ENCODE data around the gene TRDN.

Gene TRDN

DNA sequence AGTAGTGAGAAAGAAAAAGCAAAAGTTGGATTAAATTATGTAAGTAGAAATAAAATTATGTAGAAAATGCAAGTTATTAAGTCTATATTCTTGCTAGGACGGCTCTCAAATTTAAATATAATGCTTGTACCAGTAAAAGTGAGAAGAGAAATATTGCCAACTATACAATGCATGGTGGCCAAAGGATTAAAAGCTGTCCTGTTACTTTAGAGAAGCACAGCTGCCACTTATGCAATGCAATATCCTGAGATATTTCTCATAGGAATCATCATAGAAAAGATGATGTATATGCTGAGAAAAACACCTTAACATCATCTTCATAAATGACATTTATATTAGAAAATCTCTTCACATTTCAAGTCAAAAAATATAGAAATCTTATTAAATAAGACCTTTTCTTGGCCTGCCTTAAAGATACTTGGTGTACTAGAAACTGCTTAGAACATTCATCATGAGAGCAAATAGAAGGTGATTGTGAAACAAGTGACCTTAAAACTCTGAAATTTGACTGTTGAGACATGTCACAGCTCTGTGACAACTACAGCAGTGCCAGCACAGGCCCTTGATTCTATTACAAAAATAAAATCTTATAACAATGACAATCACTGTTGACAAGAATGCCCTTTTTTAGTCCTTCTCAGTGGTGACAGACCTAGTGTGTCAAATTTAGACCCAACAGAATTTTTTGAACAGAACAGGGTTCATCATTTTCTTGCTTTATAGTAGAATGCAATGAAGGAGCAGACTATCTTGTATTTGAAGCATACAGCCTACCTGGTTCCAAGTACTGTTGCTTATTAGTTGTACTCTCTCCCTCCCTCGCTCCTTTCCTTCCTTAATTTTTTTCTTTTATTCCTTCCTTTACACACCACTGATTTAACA lies 467.6 kb downstream of the TRDN start:
- no peak overlapping the region for H3K4me2 ChIP-seq
- H3K9ac ChIP-seq: no peak overlapping the region
- no peak overlapping the region for H3K27ac ChIP-seq
- H3K4me1 ChIP-seq: no peaks in the 10 kb centered on the region
- H3K4me3 ChIP-seq: no peak overlapping the region
- no peaks in the 10 kb centered on the region for H3K27me3 ChIP-seq
- H3K9me3 ChIP-seq: no peaks in the 10 kb centered on the region
- H4K20me1 ChIP-seq: no peaks in the 10 kb centered on the region
- TF ChIP-seq Cebpa-rat (IDR thresholded peaks at IDR 0.05): no peak
- H3K36me3 ChIP-seq: no peaks in the 10 kb centered on the region

DNA sequence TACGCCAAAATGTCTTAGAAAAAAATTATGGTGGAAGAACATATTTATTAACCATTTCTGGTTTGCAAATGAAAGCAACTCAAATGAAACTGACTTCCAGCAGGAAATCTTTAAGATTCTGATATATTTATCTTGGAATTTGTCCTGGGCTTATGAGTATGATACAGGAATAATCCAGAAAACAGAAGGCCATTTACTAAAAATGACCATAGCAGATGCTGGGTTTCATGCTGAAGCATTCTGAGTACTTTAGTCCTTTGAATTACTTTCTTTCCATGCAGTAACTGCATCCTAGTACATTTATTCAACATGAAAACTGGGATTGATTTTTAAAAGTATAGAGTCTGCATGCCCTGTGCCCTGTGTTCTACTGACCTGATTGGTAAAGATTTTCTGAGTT lies 468.3 kb downstream of the TRDN start:
- Histone ChIP-seq H3K4me1 (no peaks in the 10 kb centered on the region), H3K9me3 (no peaks in the 10 kb centered on the region), H3K4me2 (no peak overlapping the region), H3K4me3 (no peak overlapping the region), H3K36me3 (no peaks in the 10 kb centered on the region), H3K27ac (no peak overlapping the region), H3K9ac (no peak overlapping the region), H4K20me1 (no peaks in the 10 kb centered on the region), H3K27me3 (no peaks in the 10 kb centered on the region)
- TF ChIP-seq Cebpa-rat (IDR thresholded peaks at IDR 0.05): no peak
